NCI-H2029 (cell line): Measurements from ENCODE around the gene GADL1.

Experiments used
- DNase-seq: peaks from one replicate; lab custom pipeline; 2025; lab: John Stamatoyannopoulos, UW

The GADL1 gene

DNA sequence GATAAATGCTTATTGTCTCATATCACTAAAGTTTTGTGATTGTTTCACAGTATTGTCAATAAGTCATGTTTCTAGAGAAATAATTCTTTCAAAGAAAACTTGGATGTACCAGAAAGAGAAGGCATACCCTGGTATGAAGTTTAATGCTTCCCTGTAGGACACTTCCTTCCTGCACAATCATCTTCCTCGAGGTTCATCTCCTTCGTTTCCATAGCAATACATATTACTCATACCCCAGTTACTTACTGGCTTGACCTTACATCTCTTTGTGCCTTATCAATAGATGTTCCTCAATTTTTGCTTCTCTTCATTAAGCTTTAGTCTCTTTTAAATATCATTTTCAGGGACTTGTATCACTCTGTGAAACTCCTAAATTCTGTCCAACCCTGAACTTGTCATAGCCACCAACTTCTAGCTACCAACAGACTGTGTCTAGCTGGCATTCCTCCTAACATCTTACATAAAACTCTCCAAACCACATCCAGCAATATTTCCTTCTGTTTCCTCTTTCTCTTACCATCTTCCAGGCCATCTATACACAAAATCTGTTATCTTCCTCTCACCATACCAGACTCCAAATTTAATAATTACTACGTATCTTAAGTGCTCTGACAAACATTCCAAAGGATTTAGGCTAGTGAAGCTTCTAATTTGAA, 134.3 kb downstream of the GADL1 start:
- DNase-seq, result no peak

DNA sequence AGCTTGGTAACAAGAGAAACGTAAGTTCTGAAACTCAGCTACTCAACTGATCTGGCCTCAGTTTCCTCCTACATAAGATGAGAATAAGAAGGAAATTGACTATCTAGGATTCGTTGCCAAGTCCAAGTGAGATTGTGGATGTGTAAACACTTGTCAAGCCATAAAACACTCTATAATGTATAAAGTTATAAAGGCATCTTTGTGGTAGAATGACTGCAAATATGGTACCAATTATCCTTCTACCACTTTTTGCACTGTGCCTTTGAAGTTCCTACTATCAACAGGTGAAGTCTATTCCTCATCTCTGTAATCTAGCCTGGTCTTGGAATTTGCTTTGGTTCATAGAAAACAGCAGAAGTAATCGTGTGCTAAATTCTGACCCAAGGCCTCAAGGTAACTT, 138.2 kb downstream of the GADL1 start:
- no peak for DNase-seq

DNA sequence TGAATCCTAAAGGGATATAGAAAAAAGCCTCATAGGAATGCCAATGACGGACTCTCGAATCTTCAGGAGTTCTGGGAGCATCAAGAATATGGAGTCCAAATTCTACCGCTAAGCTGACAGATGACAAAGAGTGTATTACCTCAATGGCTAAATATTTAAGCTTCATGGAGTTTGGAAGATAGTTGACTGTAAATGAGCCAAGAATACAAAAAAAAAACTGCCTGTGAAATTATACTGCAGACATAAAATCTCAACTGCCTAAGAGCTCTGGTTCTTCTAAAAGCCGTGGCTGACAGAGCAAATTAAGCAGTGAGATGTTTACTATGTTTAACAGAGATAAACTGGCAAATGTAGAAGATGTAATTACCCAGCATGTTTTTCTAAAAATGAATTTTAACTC, 140.0 kb downstream of the GADL1 start:
- no peak for DNase-seq

- no peak for DNase-seq
These were observed 140.7 kb downstream of the GADL1 start for GRCh38 chr3:30753766-30754165.

DNA sequence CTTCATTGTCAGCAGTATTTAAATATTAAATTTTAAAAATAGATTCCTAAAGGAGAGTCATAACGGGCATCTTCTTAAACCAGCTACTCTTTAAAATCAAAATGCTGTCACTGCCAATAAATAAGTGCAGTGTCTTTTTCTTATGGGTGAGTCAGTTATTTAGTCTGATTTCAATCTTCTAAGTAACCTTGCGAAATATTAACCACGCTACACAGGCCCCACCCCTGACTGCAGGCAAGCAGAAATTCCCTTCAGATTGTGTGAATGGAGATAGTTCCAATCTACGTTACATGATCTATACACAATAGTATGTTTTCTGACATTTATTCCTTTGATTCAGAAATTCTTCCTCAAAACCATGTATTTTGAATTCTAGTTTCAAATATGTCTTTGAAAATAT, 141.5 kb downstream of the GADL1 start:
- no peak for DNase-seq

GRCh38 chr3:30752491-30752890, 142.0 kb downstream of the GADL1 start:
- no peak for DNase-seq

DNA sequence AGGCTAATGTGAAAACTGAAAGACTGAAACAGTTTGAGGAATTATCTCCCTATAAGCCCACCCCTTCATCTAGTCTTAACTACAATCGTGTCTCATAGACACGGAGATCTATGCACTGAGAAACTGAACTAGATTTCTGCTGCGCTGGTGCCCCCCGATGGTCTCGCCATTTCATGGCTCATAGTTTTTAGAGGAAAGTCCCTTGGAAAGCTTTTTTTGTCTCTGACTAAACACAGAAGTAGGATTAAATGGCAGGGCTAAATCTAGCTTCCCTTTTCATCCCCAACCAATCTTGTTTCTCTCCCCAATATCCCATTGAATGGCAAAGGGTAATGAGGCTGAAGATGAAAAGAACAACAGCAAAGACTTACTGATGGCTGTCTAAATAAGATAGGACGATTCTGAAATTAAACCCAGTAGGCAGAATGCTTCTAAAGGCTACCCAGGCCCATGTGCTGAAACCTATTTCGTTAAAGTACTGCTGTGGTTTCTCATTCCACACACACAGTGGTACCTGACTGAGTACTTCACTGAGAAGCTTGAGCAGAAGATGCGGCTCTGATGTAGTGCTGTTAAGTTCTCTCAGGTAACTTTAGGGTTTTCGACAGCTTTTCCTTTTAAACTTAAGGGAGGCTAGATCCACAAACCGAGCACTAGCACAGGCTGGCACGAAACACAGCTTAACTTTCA, 142.7 kb downstream of the GADL1 start:
- DNase-seq, result no peak

GRCh38 chr3:30750967-30751366, 143.5 kb downstream of the GADL1 start:
- no peak for DNase-seq

DNA sequence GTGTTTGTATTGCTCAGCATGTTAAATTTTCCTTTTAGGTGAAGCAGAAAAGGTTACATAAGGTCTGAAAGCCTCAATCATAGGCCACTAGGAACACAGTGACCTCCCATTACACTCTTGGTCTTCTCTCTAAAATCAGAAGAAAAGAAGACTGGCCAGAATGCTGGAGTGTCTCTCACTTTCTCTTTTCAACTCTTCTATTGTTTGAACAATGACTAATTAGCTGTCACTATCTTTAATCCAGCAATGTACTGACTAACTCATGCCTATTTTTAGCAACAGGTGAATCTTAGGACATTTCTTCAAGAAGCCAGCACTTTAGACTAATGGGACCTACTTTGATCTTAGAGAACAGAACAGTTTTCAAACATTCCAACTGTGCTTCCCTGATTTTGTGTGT, 145.2 kb downstream of the GADL1 start:
- DNase-seq, result no peak

GRCh38 chr3:30747771-30748281, 146.6 kb downstream of the GADL1 start:
- no peak for DNase-seq

DNA sequence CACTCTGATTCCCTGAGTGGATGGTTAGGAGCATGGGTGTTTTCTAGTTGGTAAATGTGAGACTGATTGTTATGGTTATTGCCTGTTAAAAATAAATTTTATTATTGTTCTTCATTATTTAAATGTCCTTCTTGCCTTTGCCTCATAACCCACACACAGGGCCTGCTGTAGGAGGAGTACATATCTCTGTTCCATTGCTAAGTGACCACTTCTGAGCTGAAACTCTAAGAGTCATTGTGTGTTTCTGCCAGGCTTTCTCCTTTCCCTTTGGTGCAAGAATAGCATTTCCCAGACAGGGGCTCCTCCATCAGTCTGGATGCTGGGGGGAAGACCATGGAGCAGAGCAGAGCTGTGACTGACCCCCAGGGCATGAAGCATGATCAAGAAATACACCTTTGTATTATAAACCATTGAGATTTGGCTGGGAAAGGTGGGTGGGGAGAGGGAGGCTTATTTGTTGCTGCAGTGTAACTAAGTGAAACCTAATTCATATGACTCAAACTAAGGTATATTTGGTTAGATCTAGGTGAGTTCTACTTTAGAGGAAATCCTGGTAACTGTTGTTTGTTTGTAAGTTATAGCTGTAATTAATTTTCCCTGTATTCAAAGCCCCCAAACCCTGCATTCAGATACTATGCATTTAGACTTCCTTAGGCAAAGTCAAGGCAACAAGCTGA, 150.7 kb downstream of the GADL1 start:
- no peak for DNase-seq

DNA sequence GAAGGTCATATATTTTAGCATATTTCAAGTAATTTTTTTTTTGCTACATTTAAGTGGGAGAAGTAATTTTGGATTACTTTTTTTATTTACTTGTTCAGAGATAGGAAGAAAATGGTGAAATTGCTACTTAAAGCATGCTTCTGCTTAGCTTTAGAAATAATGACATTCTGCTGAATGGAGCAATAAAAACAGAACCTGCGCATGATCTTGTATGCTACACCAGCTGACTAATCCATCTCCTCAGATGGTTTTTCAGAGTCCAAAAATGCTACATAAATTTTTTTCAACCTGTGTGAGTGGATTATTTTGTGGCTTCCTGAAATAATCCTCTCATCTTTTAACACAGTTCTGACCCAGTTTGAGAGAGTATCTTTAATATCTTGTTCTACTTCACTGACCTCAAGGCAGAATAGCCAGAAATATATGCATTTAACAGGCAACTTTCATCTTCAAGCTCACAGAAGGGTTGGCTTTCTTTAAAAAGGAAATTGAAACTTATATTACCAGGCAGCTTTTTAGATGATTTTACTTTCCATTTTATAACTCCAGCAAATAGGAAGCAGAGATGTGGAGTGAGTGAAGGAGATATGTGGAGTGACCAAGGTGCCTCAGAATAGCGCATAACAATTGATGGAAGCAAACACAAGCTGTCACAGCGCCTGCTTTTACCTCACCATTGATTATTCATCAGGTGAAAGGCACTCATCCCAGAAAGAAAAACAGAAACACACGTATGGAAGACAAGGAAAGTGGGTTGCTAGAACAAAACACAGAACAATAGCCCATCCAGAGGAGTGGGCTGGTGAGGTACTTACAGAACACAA, 151.5 kb downstream of the GADL1 start:
- no peak for DNase-seq

GRCh38 chr3:30741889-30742288, 152.6 kb downstream of the GADL1 start:
- DNase-seq, result no peak

DNA sequence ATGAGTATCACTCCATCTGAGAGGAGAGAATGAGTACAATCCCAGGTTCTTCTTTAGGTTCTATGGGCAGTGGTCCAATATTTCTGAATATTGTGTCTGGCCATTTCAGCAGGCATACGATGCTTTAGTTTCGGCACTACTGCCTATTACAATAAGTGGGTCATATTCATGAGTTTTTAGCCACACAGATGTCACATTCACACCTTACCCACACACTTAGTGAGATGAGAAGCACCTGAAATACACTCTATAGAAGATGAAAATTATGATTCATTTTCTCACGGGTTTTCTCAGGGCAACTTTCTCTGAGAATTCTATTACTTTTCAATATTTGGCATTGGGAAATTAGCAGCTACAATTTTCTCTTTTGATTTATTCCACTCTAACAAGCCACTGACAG, 155.9 kb downstream of the GADL1 start:
- DNase-seq, result no peak

DNA sequence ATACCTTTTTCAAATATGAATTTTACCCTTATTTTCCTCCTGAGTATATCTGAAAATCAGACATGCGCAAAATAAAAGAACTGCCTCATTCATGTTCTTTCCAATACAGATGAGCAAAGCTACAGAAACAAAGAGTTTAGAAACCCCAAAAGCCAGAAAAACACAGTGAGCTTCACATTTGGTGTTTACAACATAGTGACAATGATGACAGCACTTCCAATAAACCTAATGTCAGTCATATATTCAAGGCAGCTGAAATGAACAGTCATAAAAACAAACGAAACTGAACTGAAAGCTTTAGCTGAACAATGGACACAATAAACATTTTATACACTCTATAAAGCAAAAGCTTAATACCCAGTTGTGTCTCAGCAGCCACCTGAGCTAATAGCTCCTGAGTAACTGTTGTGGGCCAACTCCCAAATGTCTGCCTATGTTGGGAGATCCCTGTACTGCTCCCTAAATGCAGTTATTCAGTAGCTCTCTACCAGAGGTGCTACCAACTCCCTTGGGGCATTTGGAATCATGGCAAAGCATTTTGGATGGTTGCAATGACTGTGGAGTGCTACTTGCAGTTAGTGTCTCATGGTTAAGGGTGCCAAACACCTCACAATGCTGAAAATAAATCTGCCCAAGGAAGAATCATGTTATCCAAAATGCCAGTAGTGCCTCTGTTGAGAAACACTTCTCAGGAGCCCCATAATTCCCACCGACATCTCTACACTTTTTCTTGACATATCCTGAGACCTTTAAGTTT, 156.5 kb downstream of the GADL1 start:
- DNase-seq, result no peak

DNA sequence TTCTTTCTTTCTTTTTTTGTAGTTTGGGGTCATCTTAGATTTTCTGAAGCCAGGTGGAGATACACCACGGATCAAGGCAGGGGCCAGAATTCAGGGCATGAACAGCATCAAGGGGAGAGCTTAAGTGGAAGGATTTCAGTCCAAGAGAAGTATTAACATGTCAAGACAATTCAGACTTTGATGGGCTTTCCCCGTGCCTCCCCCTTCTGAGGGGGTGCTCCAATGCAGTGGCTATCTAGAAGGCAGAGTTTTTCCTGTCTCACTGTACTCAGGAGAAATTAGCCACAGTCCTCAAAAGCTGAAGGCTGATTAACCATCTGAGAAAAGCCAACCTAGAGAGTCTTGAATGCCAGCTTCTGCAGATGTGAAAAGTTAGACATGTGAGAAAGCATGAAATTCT, 160.8 kb downstream of the GADL1 start:
- no peak for DNase-seq

DNA sequence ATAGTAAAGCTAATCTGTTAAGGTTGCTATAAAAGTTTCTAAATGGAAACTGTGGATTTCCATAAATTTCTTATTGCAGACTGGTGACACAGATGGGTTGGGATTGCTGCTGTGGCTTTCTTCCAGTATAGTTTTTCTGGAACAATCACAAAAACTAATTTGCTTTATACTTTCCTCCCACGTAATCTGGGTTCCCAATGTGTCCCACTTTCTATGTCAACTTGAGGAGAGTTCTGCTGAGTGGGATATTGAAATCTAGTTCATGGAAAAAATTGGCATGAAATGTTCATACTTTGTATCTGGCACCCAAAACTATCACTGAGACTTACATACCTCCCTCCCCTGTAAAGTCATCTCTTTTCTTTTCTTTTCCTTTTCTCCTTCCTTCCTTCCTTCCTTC, 161.3 kb downstream of the GADL1 start:
- no peak for DNase-seq

- DNase-seq, result no peak
These were observed 163.5 kb downstream of the GADL1 start for GRCh38 chr3:30730967-30731366.

- no peak for DNase-seq
These were observed 164.5 kb downstream of the GADL1 start for GRCh38 chr3:30729936-30730335.

GRCh38 chr3:30729512-30729911, 164.9 kb downstream of the GADL1 start:
- DNase-seq, result no peak

GRCh38 chr3:30728143-30728542, 166.3 kb downstream of the GADL1 start:
- no peak for DNase-seq

DNA sequence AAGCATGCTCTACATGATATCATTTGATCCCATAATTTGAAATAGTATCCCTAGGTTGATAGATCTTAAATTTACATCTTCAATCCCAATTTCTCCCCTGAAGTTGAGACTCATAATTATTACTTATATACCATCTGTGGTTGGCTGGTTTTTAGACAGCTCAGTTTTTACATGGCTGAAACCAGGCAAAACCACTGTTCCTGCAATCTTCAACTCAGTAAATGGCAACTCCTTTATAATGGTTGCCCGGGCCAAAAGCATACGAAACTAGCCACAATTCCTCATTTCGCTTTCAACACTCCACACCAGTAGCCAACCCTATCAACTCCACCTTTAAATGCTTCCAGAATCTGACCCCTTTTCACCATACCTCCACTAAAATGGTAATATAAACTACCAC, 169.6 kb downstream of the GADL1 start:
- no peak for DNase-seq
